NCI-H1417 (cell line): ENCODE data around the gene RPAP2.
"Not testable (repeated sequence)": the region's sequence is repeated elsewhere in the genome, so short reads cannot be mapped to it uniquely, and the experiment has no call there.

Experiments
- DNase-seq, 3 experiments: peaks; one replicate each; lab custom pipeline; 2025; lab: John Stamatoyannopoulos, UW

Gene RPAP2

GRCh38 chr1:92298573-92299476 is at the start of gene RPAP2, which contains the start of gene GLMN:
Gene RPAP2 (plus strand): TSS chr1:92299059. CDS start chr1:92299074, 15 bp downstream.
Gene GLMN (minus strand): TSS chr1:92298987. CDS start chr1:92297999, 988 bp downstream.
- peak; percentile 85 to 97 (median 94) for DNase-seq

DNA sequence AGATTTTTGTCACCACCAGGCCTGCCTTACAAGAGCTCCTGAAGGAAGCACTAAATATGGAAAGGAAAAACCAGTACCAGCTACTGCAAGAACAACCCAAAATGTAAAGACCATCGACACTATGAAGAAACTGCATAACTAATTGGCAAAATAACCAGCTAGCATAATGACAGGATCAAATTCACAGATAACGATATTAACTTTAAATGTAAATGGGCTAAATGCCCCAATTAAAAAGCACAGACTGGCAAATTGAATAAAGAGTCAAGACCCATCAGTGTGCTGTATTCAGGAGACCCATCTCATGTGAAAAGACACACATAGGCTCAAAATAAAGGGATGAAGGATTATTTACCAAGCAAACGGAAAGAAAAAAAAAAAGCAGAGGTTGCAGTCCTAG is 44.1 kb upstream of the RPAP2 start:
- DNase-seq: not testable (repeated sequence)

GRCh38 chr1:92259350-92259749 is 39.5 kb upstream of the RPAP2 start:
- no peak for DNase-seq

GRCh38 chr1:92262516-92262915 is 36.3 kb upstream of the RPAP2 start:
- no peak for DNase-seq

GRCh38 chr1:92273039-92273438 is 25.8 kb upstream of the RPAP2 start:
- no peak for DNase-seq

GRCh38 chr1:92274939-92275338 is 23.9 kb upstream of the RPAP2 start:
- DNase-seq: no peak

DNA sequence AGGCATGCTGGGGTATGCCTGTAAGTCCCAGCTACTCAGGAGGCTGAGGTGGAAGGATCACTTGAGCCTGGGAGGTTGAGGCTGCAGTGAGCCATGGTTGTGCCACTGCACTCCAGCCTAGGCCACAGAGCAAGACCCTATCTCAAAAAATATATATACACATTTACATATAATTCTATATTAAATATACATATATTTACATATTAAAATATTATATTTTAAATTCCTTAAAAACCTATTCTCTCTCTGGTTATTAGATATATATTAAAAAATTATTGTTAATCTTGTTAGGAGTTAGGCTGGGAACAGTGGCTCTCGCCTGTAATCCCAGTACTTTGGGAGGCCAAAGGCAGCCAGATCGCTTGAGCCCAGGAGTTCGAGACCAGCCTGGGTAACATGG is 22.8 kb upstream of the RPAP2 start:
- DNase-seq: no peak

GRCh38 chr1:92277105-92277723 is 21.6 kb upstream of the RPAP2 start:
- DNase-seq: no peak

GRCh38 chr1:92279781-92280180 is 19.1 kb upstream of the RPAP2 start:
- DNase-seq: not testable (repeated sequence)

GRCh38 chr1:92281411-92281810 is 17.4 kb upstream of the RPAP2 start:
- not testable (repeated sequence) for DNase-seq

- DNase-seq: peak; percentile 27 to 77 (median 28)
Measured at GRCh38 chr1:92291372-92291999, 7.4 kb upstream of the RPAP2 start.

GRCh38 chr1:92298213-92298572 is 666 bp upstream of the RPAP2 start:
- DNase-seq: no peak

- peak in 1 of 3 experiments; percentile 48 for DNase-seq
Measured at GRCh38 chr1:92299477-92300150, 755 bp downstream of the RPAP2 start.

DNA sequence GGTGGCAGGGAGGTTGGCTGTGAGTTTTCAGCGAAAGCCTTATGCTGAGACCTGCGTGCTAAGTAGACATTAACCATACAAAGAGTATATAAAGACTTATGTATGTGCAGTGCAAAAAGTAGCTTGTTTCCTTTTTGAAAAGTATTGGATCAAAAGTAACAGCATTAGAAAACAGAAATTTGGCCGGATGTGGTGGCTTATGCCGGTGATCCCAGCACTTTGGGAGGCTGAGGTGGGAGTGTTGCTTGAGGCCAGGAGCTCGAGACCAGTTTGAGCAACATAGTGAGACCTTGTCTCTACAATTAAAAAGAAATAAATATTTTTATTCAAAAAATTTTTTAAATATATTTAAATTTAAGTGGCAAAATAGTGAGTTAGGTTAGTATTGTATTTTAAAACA is 2.2 kb downstream of the RPAP2 start:
- no peak for DNase-seq

- no peak for DNase-seq
Measured at GRCh38 chr1:92306020-92306419, 7.2 kb downstream of the RPAP2 start.

DNA sequence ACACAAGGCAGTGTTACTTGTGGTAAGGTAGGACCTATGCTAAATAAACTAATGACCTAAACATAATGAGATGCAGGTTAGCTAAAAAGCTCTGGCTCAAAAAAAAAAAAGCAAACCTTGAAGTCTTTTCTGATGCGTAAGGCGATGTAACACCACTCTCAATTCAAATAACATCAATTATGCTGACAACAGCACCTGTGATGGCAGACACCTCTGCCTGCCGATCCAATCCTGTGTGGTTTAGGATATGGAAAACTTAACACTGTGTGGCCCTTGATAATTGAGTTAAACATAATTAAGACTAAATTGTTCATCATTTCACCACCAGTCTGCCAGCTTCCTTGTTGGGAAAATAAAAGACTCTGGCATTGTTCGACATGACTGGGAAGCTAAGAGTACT is 9.1 kb downstream of the RPAP2 start:
- DNase-seq: peak in 1 of 3 experiments; percentile 32

DNA sequence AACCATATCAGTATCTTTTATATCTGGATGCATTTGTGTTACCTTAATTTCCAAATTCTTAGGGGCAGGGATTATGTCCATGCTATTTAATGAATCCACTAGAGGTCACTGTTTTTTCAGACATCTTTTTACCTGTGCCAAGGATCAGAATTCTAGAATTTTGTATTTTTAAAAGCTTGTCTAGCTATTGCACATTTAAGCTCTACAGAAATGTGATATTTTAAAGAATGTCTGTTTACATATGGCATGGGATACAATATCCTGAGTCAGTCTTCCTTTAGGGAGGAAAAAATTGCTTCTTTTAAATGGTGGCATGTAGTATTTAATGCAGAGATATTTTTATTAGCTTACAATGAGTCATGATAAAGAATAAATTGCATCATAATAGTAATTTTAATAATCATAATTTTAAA is 11.3 kb downstream of the RPAP2 start:
- peak in 2 of 3 experiments; percentile 7 to 58 for DNase-seq

DNA sequence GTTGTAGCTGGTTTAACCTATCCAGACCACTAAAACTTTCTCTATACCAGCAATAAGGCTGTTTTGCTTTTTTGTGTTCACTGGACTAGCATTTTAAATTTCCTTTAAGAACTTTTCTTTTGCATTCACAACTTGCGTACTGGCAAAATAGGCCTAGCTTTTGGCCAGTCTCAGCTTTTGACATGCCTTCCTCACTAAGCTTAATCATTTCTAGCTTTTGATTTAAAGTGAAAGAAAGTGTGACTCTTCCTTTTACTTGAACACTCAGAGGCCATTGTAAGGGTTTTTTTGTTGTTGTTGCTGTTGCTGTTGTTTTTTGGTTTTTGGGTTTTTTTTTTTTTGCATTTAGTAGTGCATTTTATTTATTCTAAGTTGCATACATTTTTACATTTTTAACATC is 15.2 kb downstream of the RPAP2 start:
- no peak for DNase-seq

DNA sequence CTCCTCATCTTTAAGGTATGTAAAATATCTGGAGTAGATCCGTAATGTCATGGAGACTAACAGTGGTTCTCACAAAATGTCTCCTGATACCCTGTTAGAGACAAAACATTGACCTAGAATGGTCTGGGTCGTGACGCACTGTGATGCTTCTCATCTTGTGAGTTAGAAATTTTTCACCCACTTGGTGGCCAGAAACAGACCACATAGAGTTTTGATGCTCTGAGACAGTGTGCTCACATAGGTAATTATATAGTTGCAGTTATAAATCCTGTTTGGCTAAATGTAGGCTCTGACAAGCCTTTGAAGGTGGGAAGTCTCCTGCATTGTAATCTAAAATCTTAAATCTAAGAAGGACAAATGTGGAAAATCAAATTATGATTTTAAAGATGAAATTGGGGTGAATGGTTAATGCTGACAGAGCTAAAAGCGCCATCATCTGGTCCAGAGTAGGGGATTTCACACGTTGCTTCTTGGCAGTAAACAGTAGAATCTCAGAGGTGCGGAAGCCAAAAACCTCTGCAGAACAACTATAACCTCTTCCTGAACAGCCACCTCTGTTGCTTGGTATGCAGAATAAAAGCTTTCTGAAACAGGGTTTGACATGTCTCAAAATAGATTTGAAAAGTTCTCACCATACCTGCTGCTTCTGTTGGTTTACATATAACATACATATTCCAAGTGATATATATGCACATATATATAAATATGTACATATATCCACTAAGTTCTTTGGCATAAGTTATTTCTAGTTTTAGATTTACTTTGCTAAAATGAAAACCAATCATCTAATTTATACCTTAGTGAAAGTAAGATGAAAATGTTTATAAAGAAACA is 17.1 kb downstream of the RPAP2 start:
- peak in 1 of 3 experiments; percentile 15 for DNase-seq

DNA sequence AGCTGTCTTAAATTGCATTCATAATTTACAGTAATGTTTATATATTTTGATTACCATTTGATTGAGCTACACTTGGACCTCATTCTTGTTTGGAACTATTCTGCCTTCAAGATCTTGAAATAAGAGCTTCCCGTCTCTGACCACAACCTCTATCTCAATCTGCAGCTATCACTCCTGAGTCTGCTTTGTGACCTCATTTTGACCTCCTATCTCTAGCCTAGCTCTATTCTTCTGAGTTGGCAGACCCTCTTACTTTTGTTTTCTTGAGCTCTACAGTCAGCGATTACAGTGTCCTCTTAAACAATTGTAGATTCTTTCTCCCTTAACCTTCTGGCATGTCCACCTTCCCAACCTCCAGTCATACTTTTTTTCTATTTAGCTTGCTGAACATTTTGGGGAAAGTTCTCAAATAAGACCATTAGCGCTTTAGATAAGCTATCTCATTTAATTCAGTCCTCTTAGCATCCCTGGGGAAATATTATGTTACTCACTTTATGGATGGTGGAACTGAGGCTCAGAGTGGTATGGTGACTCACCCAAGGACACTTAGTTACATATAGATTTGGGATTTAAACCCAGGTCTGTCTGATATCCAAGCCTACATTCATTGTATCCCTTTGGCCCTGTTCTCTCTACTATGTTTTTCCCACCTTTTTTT is 19.1 kb downstream of the RPAP2 start:
- no peak for DNase-seq
